HL-60 (cell line): ENCODE results near the gene ZNF786.

ENCODE experiments used
- CTCF ChIP-seq: IDR thresholded peaks from one replicate; pipeline ENCODE4 v1.5.1; 2011; ENCODE audit warnings: low read length, control low read depth, inconsistent platforms; ENCODE audit not compliant: insufficient read depth
- GABPA ChIP-seq: IDR thresholded peaks from 2 replicates; pipeline ENCODE4 v1.6.1; 2012; ENCODE audit warnings: low read depth
- POLR2AphosphoS5 ChIP-seq: IDR thresholded peaks from 2 replicates; pipeline ENCODE4 v1.6.1; 2012; ENCODE audit warnings: low read depth
- REST ChIP-seq: IDR thresholded peaks from 2 replicates; pipeline ENCODE4 v1.6.1; 2012; ENCODE audit warnings: low read depth; ENCODE audit not compliant: insufficient replicate concordance
- SPI1 ChIP-seq: IDR thresholded peaks from 2 replicates; pipeline ENCODE4 v1.6.1; 2012; ENCODE audit warnings: low read depth, mild to moderate bottlenecking, borderline replicate concordance

- TF ChIP-seq CTCF (no peak), SPI1 (no peak), GABPA (peak; percentile 94), POLR2AphosphoS5 (peak; percentile 79), REST (no peak)
These were observed 19.3 kb downstream of the ZNF786 start for GRCh38 chr7:149071182-149071635.
